Stimulated activated CD4-positive, alpha-beta T cell treated with anti-CD3 and anti-CD28 coated beads, Interleukin-4, amount 100 ng/mL, for 1 hour (primary cell): Measurements from ENCODE around the gene ALG2.

Experiments
- DNase-seq: peaks from one replicate; pipeline ENCODE4 v3.0.0-alpha.2; 2020

Gene ALG2

GRCh38 chr9:99171225-99172123, 50.3 kb downstream of the ALG2 start:
- DNase-seq: no peak

- DNase-seq: no peak
Observed at GRCh38 chr9:99169982-99170761, 51.6 kb downstream of the ALG2 start.

- no peak for DNase-seq
Observed at GRCh38 chr9:99169086-99169485, 52.7 kb downstream of the ALG2 start.

- no peak for DNase-seq
Observed at GRCh38 chr9:99167694-99168093, 54.0 kb downstream of the ALG2 start.

- no peak for DNase-seq
Observed at GRCh38 chr9:99167119-99167518, 54.6 kb downstream of the ALG2 start.
